ENCODE data around the gene PRDM7. TPM values are rescaled to one million over a fixed set of nuclear protein-coding genes. Genes with fewer than 3 reads are reported as not detected.
"Not testable (repeated sequence)": the region's sequence is repeated elsewhere in the genome, so short reads cannot be mapped to it uniquely, and the experiment has no call there.

PRDM7 gene
- total RNA-seq, 1 experiment from 2014 or later: not detected

DNA sequence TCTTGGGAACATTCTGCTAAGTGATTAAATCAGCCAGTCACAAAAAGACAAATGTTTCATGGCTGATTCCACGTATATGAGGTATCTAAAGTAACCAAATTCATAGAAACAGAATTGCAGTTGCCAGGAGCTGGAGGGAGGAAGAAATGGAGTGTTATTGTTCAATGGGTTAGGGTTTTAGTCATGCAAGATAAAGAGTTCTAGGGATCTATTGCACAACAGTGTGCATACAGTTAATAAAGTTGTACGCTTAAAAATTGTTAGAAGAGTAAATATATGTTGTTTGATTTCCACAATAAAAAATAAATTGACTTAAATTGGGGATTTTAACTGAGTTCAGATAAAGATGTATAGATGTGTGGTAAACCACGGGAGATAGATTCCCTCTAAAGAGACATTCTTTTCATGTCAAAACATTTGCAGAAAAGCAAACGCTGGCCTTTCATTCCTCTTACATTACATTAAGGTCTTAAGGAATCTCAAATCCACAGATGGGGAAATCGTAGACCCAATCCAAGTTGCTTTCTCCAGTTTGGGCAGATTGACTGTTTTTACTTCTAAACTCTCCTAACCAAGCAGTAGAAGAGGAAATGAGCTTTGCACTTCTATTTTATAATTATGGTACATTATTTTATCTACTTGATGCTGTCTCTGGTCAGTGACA lies 4.6 kb downstream of the PRDM7 start:
- DNase-seq (ENCODE audit: low read depth): no peak

DNA sequence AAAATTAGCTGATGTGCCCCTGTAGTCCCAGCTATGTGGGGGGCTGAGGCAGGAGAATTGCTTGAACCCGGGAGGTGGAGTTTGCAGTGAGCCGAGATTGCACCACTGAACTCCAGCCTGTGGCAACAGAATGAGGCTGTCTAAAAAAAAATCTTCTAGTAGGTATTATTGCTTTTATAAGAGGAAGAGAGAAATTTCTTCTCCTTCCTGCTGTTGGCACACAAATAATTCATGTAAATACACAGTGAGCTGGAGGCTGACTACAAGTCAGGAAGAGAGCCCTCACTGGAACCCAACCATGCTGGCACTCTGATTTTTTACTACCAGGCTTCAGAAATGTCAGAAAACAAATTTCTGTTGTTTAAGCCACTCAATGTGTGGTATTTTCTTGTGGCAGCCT lies 6.7 kb downstream of the PRDM7 start:
- DNase-seq (ENCODE audit: low read depth): no peak

DNA sequence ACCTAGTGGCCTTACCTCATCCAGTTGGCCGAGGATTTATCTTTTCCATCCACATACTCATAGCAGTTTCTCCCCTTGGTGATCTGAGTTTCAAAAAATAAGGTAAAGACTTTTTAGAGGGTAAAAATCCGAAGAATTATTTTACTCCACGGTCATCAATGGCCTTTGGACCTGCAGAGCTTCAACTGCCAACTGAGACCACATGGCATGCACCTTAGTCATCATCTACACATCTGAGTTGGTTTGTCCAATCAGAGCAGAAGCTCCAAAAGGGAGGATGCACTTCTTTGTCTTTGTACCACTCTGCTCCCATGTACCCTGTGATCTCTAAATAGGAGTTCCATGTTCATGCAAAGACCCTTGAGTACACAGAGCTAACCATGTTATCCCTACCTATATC lies 15.7 kb downstream of the PRDM7 start:
- DNase-seq (ENCODE audit: low read depth): no peak

DNA sequence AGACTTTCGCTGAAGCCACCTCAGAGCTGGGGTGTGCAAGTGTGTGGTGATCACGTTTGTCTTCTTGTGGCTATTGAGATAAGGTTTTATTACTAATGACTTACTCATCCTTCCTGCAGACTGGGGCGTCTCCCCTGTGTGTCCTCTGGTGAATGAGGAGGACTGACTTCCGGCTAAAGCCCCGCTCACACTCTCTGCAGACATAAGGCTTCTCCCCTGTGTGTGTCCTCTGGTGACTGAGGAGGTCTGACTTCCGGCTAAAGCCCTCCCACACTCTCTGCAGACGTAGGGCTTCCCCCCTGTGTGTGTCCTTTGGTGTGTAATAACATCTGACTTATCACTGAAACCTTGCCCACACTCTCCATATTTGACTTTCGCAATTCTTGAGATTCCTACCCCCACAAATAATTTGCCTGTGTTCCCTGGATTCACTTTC lies 19.4 kb downstream of the PRDM7 start:
- peak; percentile 41 for DNase-seq (ENCODE audit: low read depth)

DNA sequence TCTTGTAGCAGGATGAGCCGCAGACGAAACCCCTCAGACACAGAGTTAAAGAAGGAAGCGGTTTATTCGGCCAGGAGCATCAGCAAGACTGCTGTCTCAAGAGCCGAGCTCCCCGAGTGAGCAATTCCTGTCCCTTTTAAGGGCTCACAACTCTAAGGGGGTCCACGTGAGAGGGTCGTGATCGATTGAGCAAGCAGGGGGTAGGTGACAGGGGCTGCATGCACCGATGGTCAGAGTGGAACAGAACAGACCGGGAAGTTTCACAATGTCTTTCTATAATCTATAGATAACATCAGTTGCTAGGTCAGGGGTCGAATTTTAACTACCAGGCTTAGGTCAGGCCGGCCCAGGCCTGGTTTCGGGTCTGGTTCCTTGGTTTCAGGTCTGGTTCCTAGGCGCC lies 20.6 kb downstream of the PRDM7 start:
- not testable (repeated sequence) for DNase-seq (ENCODE audit: low read depth)

DNA sequence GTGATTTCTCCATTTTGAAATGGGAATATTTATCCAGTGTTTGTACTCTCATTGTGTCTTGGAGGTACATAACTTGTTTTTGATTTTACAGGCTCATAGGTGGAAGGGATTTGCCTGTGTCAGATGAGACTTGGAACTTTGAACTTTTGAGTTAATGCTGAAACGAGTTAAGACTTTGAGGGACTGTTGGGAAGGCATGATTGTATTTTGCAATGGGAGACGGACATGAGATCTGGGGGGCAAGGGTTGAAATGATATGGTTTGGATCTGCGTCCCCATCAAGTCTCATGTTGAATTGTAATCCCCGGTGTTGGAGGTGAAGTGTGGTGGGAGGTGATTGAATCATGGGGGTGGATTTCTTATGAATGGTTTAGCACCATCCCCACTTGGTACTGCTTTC lies 21.8 kb downstream of the PRDM7 start:
- DNase-seq (ENCODE audit: low read depth): no peak

DNA sequence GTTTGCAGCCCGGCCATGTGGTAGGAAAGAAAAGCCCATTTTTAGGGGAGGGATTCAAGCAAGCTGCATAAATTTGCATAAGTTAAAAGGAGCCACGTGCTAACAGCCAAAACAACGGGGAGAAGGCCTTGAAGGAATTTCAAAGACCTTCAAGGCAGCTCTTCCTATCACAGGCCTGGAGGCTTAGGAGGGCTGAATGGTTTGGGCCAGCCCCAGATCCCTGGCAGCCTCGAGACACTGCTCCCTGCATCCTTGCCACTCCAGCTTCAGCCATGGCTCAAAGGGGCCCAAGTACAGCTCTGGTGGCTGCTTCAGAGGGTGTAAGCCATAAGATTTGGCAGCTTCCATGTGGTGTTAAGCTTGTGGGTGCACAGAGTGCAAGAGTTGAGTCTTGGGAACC lies 22.6 kb downstream of the PRDM7 start:
- no peak for DNase-seq (ENCODE audit: low read depth)

DNA sequence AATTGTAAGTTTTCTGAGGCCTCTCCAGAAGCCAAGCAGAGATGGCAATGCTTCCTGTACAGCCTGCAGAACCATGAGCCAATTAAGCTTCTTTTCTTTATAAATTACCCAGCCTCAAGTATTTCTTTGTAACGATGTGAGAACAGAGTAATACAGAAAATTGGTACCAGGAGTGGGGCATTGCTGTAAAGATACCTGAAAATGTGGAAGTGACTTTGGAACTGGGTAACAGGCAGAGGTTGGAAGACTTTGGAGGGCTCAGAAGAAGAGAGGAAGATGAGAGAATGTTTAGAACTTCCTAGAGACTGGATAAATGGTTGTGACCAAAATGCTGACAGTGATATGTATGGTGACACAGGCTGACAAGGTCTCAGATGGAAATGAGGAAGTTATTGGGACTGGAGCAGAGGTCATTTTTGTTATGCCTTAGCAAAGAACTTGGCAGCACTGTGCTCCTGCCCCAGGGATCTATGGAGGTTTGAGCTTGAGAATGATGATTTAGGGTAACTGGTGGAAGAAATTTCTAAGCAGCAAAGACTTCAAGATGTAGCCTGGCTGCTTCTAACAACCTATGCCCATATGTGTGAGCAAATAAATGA lies 23.1 kb downstream of the PRDM7 start:
- no peak for DNase-seq (ENCODE audit: low read depth)

DNA sequence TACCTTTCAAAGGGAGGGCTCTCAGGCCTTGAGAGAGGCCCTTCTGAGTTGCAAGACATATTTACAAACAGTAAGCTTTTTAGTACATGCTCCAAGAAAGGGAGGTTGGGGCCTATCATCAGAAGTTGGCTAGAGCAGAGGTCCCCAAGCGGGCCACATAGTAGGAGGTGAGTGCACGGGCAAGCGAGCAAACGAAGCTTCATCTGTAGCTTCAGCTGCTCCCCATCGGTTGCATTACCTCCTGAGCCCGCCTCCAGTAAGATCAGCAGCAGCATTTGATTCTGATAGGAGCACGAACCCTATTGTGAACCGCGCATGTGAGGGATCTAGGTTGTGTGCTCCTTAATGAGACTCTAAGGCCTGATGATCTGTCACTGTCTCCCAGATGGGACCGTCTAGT lies 26.2 kb downstream of the PRDM7 start:
- no peak for DNase-seq (ENCODE audit: low read depth)

DNA sequence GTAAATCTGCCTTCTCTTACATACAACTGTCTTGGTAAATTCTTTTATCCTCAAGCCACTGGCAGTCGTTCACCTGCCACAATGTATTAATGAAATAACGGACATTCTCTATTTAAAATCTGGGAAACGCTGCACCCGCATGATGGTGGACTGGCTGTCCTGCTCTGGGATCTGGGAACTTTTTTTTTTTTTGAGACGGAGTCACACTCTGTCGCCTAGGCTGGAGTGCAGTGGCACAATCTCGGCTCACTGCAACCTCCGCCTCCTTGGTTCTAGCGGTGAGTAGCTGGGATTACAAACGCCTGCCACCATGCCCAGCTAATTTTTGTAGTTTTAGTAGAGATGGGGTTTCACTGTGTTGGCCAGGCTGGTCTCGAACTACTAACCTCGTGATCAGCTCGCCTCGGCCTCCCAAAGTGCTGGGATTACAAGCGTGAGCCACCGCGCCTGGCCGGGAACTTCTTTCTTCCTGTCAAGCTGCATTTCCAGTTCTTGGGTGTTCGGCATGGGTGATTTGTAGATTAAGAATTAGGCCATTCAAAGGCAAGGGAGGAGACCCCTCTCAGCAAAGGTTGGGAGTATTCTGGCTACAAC lies 28.3 kb downstream of the PRDM7 start:
- DNase-seq (ENCODE audit: low read depth): no peak

DNA sequence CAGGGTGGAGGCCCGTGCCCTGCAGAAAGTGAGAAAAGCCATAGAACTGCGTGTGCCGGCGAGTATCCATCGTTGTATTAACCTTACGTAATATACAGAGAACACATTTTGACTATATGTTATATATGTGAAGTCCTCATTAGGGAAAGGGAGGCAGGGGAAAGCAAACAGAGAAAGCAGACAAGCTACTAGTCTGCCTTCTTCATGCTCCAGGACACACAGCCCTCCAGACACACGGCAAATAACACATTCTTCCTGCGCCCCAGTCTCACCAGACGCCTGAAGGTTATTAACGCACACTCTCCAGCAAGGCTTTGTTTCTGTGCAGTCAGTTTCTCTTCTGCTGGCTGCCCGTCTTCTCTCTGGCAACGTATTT lies 28.8 kb downstream of the PRDM7 start:
- DNase-seq (ENCODE audit: low read depth): no peak

DNA sequence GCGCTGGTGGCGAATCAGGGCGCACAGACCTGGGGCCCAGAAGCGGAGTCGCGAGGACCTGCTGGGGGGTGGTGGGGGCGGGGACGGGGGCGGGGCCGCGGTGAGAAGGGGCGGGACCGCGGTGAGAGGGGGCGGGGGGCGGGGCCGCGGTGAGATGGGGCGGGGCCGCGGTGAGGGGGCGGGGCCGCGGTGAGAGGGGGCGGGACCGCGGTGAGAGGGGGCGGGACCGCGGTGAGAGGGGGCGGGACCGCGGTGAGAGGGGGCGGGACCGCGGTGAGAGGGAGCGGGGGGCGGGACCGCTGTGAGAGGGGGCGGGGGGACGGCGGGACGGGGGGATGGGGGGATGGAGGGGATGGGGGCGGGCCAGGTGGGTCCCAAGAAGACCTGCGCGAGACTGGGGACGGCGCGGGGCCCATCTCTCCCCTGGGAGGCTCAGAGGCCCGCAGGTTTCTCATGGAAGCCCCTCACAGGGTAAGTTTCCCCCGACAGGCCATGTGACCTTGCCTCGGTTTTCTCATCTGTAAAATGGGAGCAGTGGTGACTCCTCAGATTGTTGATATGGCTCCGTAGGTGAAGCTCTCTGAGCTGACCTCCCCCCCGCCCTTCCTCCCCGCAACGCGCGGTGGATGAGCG lies 29.3 kb downstream of the PRDM7 start:
- no peak for DNase-seq (ENCODE audit: low read depth)

DNA sequence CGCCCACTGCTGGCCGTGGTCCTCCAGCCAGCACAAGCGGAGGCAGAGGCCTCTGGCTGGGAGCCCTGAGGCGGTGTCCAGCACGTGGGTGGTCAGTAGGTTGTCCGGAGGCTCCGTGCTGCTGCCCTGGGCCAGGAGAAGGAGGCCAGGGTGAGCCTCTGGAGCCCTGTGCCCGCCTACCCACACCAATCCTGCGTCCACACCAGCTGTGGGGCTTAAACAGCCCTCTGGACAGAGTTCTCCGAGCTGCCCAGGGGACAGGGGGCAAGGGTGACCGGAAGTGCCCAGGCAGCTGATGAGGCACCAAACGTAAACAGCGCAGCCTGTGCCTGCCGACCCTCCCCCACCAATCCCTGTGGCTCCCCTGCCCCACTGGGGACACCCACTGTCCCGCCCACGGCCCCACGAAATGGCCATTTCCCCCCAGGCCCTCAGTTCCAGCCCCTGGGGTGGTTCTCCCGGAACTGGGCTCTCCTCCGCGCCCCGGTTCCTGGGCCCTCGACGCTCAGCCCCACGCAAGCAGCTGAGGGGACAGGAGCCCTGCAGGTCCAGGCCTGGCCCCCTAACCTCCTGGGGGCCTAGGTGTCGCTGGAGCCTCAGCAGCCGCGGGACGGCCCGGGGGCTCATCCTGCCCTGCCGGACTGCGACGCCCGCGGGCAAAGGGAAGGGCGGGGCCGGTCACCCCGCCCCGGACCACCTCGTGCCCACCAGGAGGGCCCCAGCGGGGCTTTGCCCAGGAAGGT lies 30.0 kb downstream of the PRDM7 start:
- DNase-seq (ENCODE audit: low read depth): peak; percentile 33

DNA sequence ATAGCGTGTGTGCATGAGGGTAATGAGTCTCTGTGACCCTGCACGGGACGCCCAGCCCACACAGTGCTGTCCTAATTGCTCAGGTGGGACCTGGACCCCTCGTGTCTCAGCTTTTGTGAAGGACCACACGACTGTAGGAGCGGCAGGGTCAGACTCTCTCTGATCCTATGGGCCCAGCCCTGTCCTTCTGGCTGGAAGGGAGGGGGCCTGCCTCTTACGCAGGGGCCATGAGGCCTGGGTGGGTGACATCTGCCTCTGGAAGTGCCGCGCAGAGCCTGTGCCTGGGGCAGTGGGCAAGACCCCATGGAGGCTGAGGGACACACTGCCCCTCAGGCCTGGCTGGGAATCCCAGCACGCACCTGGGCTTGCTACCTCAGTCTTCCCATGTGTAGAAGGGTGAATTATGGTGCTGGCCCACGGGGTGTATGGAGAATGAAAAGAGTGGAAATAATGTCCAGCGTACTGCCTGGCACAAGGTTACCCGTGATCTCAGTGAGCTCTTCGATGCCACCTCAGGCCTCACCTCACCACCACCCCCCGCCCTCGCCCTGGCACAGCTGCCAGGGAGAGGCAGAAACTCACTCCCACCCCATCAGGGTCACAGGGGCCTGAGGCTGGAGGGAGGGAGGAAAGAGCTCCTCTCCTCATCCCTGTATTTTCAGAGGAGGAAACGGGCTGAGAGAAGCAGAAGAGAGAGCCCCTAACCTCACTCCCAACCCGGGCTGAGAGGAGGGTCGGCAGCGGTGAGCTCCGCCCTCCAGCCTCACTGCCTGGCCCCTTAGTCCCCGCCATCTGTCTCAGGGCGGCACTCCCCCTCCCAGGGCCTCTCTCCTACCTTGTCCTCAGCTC lies 30.8 kb downstream of the PRDM7 start:
- DNase-seq (ENCODE audit: low read depth): no peak

DNA sequence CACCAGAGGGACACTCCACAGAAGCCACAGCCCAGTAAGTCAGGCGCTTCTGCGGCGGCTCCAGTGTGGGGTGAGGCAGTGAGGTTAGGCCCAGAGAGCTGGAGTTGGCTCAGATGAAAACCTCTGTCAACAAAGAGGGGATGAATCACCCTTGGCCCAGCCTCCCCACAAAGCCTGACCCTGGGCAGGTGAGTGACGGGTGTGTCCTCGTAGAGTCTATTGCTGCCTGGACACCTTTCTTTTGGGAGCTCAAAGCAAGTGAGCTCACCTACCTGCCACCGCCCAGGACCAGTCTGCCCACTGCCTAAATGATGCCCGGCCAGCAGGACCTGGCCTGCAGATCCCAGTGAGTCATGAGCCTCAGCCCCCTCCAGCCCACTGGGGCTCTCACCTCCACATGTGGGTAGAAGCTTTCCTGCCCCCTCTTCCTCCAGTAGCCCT lies 33.0 kb downstream of the PRDM7 start:
- no peak for DNase-seq (ENCODE audit: low read depth)

DNA sequence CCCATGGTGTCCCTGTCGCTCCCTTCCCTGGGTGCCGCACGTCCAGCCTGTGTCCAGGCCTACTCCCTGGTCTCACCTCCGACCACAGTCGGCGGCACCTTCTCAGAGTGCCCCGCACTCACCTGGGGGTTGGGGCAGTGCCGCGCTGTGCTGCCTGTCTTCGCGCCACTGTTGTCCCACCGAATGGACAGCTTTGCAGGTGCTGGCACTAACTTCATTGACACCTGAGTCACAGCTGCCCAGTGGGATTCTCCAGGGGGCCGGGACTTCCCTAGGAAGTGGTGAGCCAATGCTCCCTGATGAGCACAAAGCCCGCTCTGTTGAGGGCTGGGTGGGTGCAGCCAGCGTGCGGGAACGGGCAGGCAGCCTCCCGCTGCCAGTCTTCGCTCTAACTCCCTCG lies 33.6 kb downstream of the PRDM7 start:
- DNase-seq (ENCODE audit: low read depth): no peak

DNA sequence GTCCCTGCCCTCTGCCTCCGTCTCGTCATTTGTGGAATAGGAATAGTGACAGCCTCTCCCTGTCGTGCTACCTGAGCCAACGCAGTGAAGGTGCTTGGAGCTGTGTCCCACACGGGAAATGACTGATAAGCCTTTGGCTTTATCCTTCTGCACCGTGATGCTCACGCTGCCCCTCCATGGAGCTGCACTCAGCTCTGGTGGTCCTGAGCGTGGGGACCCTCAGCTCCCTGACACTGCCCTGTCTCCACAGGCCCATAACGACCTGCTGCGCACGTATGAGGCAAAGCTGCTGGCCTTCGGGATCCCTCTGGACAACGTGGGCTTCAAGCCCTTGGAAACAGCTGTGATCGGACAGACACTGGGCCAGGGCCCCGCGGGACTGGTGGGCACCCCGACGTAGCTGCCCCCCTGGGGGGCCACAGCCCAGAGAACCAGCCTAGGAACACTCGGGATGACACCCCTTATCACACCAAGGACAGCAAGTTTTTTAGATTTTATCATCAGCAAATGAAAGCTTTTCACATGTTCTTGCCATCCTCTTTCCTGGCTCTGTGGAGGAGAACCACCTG lies 34.1 kb downstream of the PRDM7 start:
- no peak for DNase-seq (ENCODE audit: low read depth)

DNA sequence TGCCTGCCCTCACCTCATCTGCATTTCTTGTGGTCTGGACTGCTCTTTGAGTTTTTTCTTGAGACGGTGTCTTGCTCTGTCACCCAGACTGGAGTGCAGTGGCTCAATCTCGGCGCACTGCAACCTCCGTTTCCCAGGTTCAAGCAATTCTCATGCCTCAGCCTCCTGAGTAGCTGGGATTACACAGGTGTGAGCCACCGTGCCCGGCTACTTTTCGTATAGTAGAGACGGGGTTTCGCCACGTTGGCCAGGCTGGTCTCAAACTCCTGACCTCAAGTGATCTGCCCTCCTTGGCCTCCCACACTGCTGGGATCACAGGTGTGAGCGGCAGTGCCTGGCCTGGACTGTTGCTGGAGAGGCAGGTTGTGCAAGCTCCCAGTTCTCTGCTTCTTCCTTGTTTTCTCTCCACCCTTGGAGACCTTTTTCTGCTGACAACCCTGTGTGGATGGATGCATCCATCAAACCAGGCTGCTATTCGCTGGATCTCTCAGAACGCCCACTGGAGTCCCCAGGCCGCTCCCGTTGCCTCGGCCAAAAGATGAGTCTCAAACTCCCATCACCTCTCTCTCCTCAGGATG lies 35.1 kb downstream of the PRDM7 start:
- no peak for DNase-seq (ENCODE audit: low read depth)

DNA sequence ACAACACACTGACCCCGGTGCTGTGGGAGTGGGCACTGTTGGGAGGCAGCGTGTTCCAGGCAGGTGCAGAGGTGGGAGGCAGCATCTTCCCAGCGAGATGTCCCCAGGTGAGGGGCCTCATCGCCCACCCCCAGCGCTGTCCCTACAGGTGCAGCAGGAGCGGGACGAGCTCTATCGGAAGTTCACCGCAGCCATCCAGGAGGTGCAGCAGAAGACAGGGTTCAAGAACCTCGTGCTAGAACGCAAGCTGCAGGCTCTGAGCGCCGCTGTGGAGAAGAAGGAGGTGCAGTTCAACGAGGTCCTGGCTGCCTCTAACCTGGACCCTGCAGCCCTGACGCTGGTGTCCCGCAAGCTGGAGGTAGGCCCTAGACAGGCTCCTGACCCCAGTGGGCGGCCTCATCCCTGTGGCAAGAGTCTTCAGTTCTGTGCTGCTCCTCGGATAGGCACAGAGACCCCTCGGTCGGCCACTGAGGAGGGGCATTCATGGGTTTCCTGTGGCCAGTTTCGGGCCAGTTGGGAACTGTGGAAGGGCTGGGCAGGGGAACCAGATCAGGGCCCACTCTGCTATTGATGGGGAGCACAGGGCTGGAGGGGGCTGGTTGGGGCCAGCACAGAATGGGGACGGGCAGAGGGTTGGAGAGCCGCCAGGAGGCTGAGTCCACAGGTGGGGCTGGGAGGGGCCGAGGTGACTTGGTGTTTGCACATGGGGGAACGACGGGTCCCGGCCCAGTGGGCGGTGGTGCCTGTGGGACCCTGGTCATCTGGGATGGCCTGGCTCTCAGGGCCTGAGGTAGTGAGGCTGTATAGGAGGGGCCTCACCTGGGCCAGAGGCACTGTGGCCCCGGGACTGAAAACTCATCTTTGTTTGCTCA lies 36.7 kb downstream of the PRDM7 start:
- DNase-seq (ENCODE audit: low read depth): no peak

Measured in LHCN-M2 (cell line).